Lung (tissue), 12 donors: ENCODE measurements around the gene FGF13. TPM values are rescaled to one million over a fixed set of nuclear protein-coding genes. Genes with fewer than 3 reads are reported as not detected.

ENCODE experiments used
- ATAC-seq: fragments of 200-7000 bp; cut with Tn5 transposase; one replicate; pipeline ENCODE4 v1.9.1; 2020; ENCODE audit warnings: moderate number of reproducible peaks; ENCODE audit not compliant: insufficient read depth, low FRiP score
- DNase-seq, 3 donors: peaks; one replicate each; pipeline ENCODE4 v3.0.0-alpha.2; 2013 to 2017
- H3K27ac ChIP-seq, 2 donors: one replicate each; pipeline ENCODE4 v1.5.1; 2013; ENCODE audit warnings: mild to moderate bottlenecking in 2 of 2, moderate library complexity in 2 of 2, control low read depth in 1 of 2, inconsistent platforms in 1 of 2, low read depth in 1 of 2, low read length in 1 of 2
- H3K27me3 ChIP-seq, 3 donors: one replicate each; pipeline ENCODE4 v1.5.1; 2013; ENCODE audit warnings: low read length in 2 of 3; ENCODE audit not compliant: control insufficient read depth in 3 of 3, insufficient read depth in 3 of 3
- H3K36me3 ChIP-seq, 4 donors: one replicate each; pipeline ENCODE4 v1.5.1; 2013; ENCODE audit warnings: low read length in 4 of 4, mild to moderate bottlenecking in 1 of 4, moderate library complexity in 1 of 4; ENCODE audit not compliant: control insufficient read depth in 4 of 4, insufficient read depth in 4 of 4
- H3K4me1 ChIP-seq, 5 donors: one replicate each; pipeline ENCODE4 v1.5.1; 2013; ENCODE audit warnings: low read length in 5 of 5, mild to moderate bottlenecking in 2 of 5, moderate library complexity in 1 of 5; ENCODE audit not compliant: control insufficient read depth in 5 of 5, insufficient read depth in 5 of 5
- H3K4me3 ChIP-seq: one replicate; pipeline ENCODE4 v1.5.1; 2013; ENCODE audit warnings: mild to moderate bottlenecking, control low read depth, moderate library complexity
- H3K9ac ChIP-seq, 2 donors: one replicate each; pipeline ENCODE4 v1.5.1; 2013; ENCODE audit warnings: low read length in 2 of 2, control low read depth in 1 of 2; ENCODE audit not compliant: insufficient read depth in 1 of 2
- H3K9me3 ChIP-seq, 4 donors: one replicate each; pipeline ENCODE4 v1.5.1; 2013; ENCODE audit warnings: low read length in 3 of 4, mild to moderate bottlenecking in 1 of 4, moderate library complexity in 1 of 4; ENCODE audit not compliant: control insufficient read depth in 4 of 4, insufficient read depth in 3 of 4
- CTCF ChIP-seq: IDR thresholded peaks from 2 replicates; pipeline ENCODE4 v1.5.1; 2012; ENCODE audit warnings: mild to moderate bottlenecking; ENCODE audit errors: control extremely low read depth, extremely low read depth
- WGBS, 2 donors: extraction: QIAGEN DNeasy Blood & Tissue Kit; methylation state at CpG; one replicate each; pipeline ENCODE4 v1.1.7; 2013; 5-methylcytosine and 5-hydroxymethylcytosine counted together
- polyA plus RNA-seq, 2 donors: library from polyadenylated mRNA; stranded (reverse); fragments of 200-250 nt; gene quantifications; one replicate each; pipeline ENCODE4 v1.2.1, GENCODE V29; 2013
- total RNA-seq, 2 donors: library from RNA; depleted of rRNA in 1 of 2; stranded (reverse); fragments of >200 nt in 1 of 2; gene quantifications; one replicate each; pipeline ENCODE4 v1.2.1, GENCODE V29; 2014 to 2021
- donor health status: control.
- donor health status: control.
- donor health status: Bipolar disorder and iron deficiency.
- donor health status: healthy.
- donor health status: DM: yes; HTN: yes; CAD: no.

The FGF13 gene
- total and polyA plus RNA-seq, 4 donors, result 1.7 to 7.5 (median 2.8) TPM

DNA sequence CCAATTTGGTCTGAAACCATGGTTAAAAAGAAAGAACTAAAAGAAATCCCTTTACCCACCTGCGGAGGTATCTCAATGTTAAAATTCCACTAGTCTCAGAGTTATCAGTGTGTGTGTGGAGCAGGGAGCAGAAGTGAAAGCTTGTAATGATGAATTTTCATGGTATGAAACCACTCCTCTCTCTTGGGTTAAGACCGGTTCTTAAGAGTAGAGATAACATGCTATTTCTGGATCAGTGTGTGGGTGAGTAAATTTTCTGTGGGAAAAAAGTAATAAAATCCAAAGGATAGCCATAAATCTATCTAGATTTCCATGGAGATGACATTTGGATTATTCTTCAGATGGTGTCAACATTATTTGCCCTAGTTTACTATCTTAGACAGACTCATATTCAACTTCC lies 3.2 kb downstream of the FGF13 start:
- no peak for DNase-seq
- WGBS, 2 donors, result 71 to 84% methylated on average over 2 of the region's 2 CpGs
- TF ChIP-seq CTCF, result no peak

DNA sequence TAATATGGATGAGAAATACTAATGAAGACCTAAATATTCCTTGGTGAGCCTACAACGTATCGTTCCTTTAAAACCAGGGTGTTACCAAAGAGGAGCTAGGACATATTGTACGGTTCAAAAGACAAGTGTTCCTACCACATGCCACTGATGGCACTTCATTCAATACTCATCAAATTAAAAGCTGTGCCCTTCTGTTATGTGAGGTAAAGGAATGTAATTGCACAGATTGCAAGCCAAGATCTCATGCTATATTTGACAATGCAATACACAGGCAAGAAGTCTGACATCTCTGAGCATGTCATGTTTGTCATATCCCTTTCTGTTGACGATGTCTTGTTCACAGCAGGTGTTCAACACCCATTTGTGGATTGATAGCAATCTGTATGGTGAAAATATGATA lies 6.9 kb downstream of the FGF13 start:
- DNase-seq (no peak), ATAC-seq (no peak)
- Histone ChIP-seq H3K4me3 (no peak overlapping the region), H3K9ac (no peak overlapping the region), H3K36me3 (no peaks in the 10 kb centered on the region), H3K27ac (no peak overlapping the region), H3K27me3 (peaks cover 0 to 10% (median 7%) of the 10 kb centered on the region in 3 donors), H3K4me1 (no peaks in the 10 kb centered on the region), H3K9me3 (no peaks in the 10 kb centered on the region)
- 82 to 91% methylated on average over 4 of the region's 4 CpGs for WGBS, 2 donors
- TF ChIP-seq CTCF, result no peak

More for the DNA sequence above, 3.2 kb downstream of the FGF13 start:
- ATAC-seq, result no peak
- H3K9me3 ChIP-seq, result peaks cover 0 to 11% (median 0%) of the 10 kb centered on the region in 4 donors
- no peak overlapping the region for H3K9ac ChIP-seq
- peaks cover 13 to 27% (median 19%) of the 10 kb centered on the region in 3 donors for H3K27me3 ChIP-seq
- H3K4me1 ChIP-seq, result no peaks in the 10 kb centered on the region
- no peaks in the 10 kb centered on the region for H3K36me3 ChIP-seq
- H3K27ac ChIP-seq, result no peak overlapping the region
- H3K4me3 ChIP-seq, result no peak overlapping the region

- no peak for TF ChIP-seq CTCF
Observed at GRCh38 chrX:138704101-138704500, 7.4 kb downstream of the FGF13 start.

GRCh38 chrX:138692591-138692990 lies 18.9 kb downstream of the FGF13 start:
- ATAC-seq (no peak), DNase-seq (peak; percentile 30 to 89 (median 84))
- Histone ChIP-seq H3K9me3 (no peaks in the 10 kb centered on the region), H3K4me1 (peaks cover 0 to 12% (median 0%) of the 10 kb centered on the region in 5 donors), H3K9ac (no peak overlapping the region), H3K27ac (no peak overlapping the region), H3K27me3 (peaks cover 0 to 6% (median 3%) of the 10 kb centered on the region in 3 donors), H3K36me3 (no peaks in the 10 kb centered on the region), H3K4me3 (no peak overlapping the region)
- 77 to 80% methylated on average over 1 of the region's 1 CpG for whole genome bisulfite sequencing, 2 donors
- no peak for TF ChIP-seq CTCF

More at GRCh38 chrX:138704101-138704500, 7.4 kb downstream of the FGF13 start:
- no peaks in the 10 kb centered on the region for H3K36me3 ChIP-seq
- no peak overlapping the region for H3K9ac ChIP-seq
- 66 to 87% methylated on average over 3 of the region's 3 CpGs for WGBS, 2 donors
- peaks cover 0 to 12% (median 11%) of the 10 kb centered on the region in 3 donors for H3K27me3 ChIP-seq
- no peaks in the 10 kb centered on the region for H3K4me1 ChIP-seq
- H3K9me3 ChIP-seq, result no peaks in the 10 kb centered on the region
- ATAC-seq, result no peak
- DNase-seq, result no peak
- no peak overlapping the region for H3K27ac ChIP-seq
- H3K4me3 ChIP-seq, result no peak overlapping the region
